Measurements from ENCODE around the gene LAIR2.
"Not testable (repeated sequence)": the region's sequence is repeated elsewhere in the genome, so short reads cannot be mapped to it uniquely, and the experiment has no call there.

LAIR2 gene

DNA sequence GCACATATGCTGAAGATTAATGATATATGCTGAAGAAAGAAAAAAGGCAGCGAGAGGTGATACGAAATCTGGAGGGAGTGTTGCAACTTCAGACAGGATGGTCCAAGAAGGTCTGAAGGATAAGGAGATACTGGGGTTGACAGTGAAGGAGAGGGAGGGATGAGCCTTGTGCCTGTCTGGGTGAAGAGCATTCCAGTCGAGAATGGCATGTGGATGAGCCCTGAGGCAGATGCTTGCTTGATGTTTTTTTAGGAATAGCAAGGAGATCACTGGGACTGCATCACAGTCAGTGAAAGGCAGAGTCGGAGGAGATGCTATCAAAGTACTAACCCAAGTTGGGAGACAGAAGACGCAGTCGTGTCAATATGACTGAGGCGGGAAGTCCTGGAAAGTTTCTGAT is 13.3 kb upstream of the LAIR2 start:
- H2AFZ ChIP-seq (ENCODE audit: low read depth, low read length, severe bottlenecking) = no peak overlapping the region
- no peak for TF ChIP-seq EZH2phosphoT487 (conservative IDR thresholded peaks at IDR 0.05; ENCODE audit: low read length)
- TF ChIP-seq, protein P1, sequence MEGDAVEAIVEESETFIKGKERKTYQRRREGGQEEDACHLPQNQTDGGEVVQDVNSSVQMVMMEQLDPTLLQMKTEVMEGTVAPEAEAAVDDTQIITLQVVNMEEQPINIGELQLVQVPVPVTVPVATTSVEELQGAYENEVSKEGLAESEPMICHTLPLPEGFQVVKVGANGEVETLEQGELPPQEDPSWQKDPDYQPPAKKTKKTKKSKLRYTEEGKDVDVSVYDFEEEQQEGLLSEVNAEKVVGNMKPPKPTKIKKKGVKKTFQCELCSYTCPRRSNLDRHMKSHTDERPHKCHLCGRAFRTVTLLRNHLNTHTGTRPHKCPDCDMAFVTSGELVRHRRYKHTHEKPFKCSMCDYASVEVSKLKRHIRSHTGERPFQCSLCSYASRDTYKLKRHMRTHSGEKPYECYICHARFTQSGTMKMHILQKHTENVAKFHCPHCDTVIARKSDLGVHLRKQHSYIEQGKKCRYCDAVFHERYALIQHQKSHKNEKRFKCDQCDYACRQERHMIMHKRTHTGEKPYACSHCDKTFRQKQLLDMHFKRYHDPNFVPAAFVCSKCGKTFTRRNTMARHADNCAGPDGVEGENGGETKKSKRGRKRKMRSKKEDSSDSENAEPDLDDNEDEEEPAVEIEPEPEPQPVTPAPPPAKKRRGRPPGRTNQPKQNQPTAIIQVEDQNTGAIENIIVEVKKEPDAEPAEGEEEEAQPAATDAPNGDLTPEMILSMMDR (IDR thresholded peaks at IDR 0.05; ENCODE audit: insufficient read depth, low read length, poor library complexity, severe bottlenecking) = no peak
- H3F3A ChIP-seq (ENCODE audit: insufficient read depth) = no peaks in the 10 kb centered on the region
- no peaks in the 10 kb centered on the region for H3K9me3 ChIP-seq (ENCODE audit: insufficient read depth, low read length)
- H3K79me2 ChIP-seq (ENCODE audit: insufficient read depth, low read length) = no peaks in the 10 kb centered on the region
- no peaks in the 10 kb centered on the region for H3K36me3 ChIP-seq (ENCODE audit: low read length)
- no peaks in the 10 kb centered on the region for H4K20me1 ChIP-seq (ENCODE audit: low read depth, low read length)
- no peaks in the 10 kb centered on the region for H3K9me2 ChIP-seq (replicated peaks; ENCODE audit: insufficient read depth, low read length)
- H3K9ac ChIP-seq (ENCODE audit: low read length) = no peak overlapping the region
- H3K27ac ChIP-seq (ENCODE audit: low read depth, low read length) = no peak overlapping the region
- H3K27me3 ChIP-seq (ENCODE audit: low read length) = no peaks in the 10 kb centered on the region
- no peak overlapping the region for H3K4me3 ChIP-seq (ENCODE audit: insufficient read depth, low read length, poor library complexity, severe bottlenecking)
- no peak overlapping the region for H3K4me2 ChIP-seq (ENCODE audit: low read depth, low read length, poor library complexity, severe bottlenecking)

DNA sequence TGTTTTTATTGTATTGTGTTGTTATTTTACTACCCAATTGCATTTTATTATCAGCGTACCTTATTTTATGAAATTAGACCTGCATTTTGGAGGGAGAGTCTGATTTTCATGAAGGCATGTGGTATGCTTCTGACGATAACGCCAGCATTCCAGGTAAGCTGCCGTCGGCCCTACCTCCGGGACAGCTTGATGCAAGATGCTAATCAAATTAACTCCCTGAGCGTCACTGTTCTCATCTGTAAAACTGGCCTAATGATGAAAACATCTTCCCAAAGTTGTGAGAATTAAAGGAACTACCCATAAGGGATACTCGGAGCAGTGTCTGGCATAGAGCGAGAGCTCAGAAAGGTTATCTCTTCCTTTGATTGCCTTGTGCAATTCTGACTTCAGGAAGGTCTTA is 12.9 kb upstream of the LAIR2 start:
- Histone ChIP-seq H3K4me3 (ENCODE audit: insufficient read depth, low read length, poor library complexity, severe bottlenecking) (no peak overlapping the region), H3F3A (ENCODE audit: insufficient read depth) (no peaks in the 10 kb centered on the region), H2AFZ (ENCODE audit: low read depth, low read length, severe bottlenecking) (no peak overlapping the region), H4K20me1 (ENCODE audit: low read depth, low read length) (no peaks in the 10 kb centered on the region), H3K4me2 (ENCODE audit: low read depth, low read length, poor library complexity, severe bottlenecking) (no peak overlapping the region), H3K36me3 (ENCODE audit: low read length) (no peaks in the 10 kb centered on the region), H3K9me2 (replicated peaks; ENCODE audit: insufficient read depth, low read length) (no peaks in the 10 kb centered on the region), H3K79me2 (ENCODE audit: insufficient read depth, low read length) (no peaks in the 10 kb centered on the region), H3K9ac (ENCODE audit: low read length) (no peak overlapping the region), H3K27me3 (ENCODE audit: low read length) (no peaks in the 10 kb centered on the region), H3K27ac (ENCODE audit: low read depth, low read length) (no peak overlapping the region), H3K9me3 (ENCODE audit: insufficient read depth, low read length) (no peaks in the 10 kb centered on the region)
- TF ChIP-seq EZH2phosphoT487 (conservative IDR thresholded peaks at IDR 0.05; ENCODE audit: low read length) = no peak
- TF ChIP-seq, protein P1 (IDR thresholded peaks at IDR 0.05; ENCODE audit: insufficient read depth, low read length, poor library complexity, severe bottlenecking) = no peak

DNA sequence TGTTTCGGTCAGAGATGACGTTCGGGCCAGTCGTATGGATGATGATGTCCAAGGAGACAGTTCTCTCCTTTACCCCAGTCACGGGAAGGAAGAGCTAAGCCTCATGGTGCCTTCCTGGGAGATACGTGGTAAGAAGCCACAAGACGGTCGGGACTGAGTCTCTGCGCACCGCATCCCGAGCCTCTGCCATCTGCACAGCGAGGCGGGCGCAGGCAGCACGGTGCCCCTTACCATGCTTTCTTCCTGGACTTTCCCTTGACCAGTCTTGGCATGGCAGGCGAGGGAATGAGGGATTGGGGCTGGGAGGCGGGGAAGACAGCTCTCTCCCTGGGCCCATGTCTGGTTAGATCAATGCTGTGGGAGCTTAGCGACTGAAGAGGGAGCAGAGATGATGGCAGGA is 10.1 kb upstream of the LAIR2 start:
- TF ChIP-seq EZH2phosphoT487 (conservative IDR thresholded peaks at IDR 0.05; ENCODE audit: low read length) = no peak
- TF ChIP-seq, protein P1 (IDR thresholded peaks at IDR 0.05; ENCODE audit: insufficient read depth, low read length, poor library complexity, severe bottlenecking) = no peak
- Histone ChIP-seq H3F3A (ENCODE audit: insufficient read depth) (no peaks in the 10 kb centered on the region), H3K27me3 (ENCODE audit: low read length) (no peaks in the 10 kb centered on the region), H3K4me3 (ENCODE audit: insufficient read depth, low read length, poor library complexity, severe bottlenecking) (no peak overlapping the region), H3K79me2 (ENCODE audit: insufficient read depth, low read length) (no peaks in the 10 kb centered on the region), H3K9me2 (replicated peaks; ENCODE audit: insufficient read depth, low read length) (no peaks in the 10 kb centered on the region), H4K20me1 (ENCODE audit: low read depth, low read length) (no peaks in the 10 kb centered on the region), H3K9ac (ENCODE audit: low read length) (no peak overlapping the region), H3K36me3 (ENCODE audit: low read length) (no peaks in the 10 kb centered on the region), H3K27ac (ENCODE audit: low read depth, low read length) (no peak overlapping the region), H3K9me3 (ENCODE audit: insufficient read depth, low read length) (no peaks in the 10 kb centered on the region), H2AFZ (ENCODE audit: low read depth, low read length, severe bottlenecking) (no peak overlapping the region), H3K4me2 (ENCODE audit: low read depth, low read length, poor library complexity, severe bottlenecking) (no peak overlapping the region)

- not testable (repeated sequence) for H3K27me3 ChIP-seq (ENCODE audit: low read length); H3K36me3 ChIP-seq (ENCODE audit: low read length); H3K4me2 ChIP-seq (ENCODE audit: low read depth, low read length, poor library complexity, severe bottlenecking); H4K20me1 ChIP-seq (ENCODE audit: low read depth, low read length); H3K79me2 ChIP-seq (ENCODE audit: insufficient read depth, low read length); H2AFZ ChIP-seq (ENCODE audit: low read depth, low read length, severe bottlenecking); H3K9me2 ChIP-seq (replicated peaks; ENCODE audit: insufficient read depth, low read length); H3K27ac ChIP-seq (ENCODE audit: low read depth, low read length); H3K4me3 ChIP-seq (ENCODE audit: insufficient read depth, low read length, poor library complexity, severe bottlenecking); H3F3A ChIP-seq (ENCODE audit: insufficient read depth); H3K9ac ChIP-seq (ENCODE audit: low read length); H3K9me3 ChIP-seq (ENCODE audit: insufficient read depth, low read length)
These were observed 9.6 kb upstream of the LAIR2 start for GRCh38 chr19:54493056-54493455.
